Activated T-cell treated with anti-CD3 and anti-CD28 coated beads for 24 hours (primary cell): ENCODE results near the gene LRCH2.
"Not testable (repeated sequence)": the region's sequence is repeated elsewhere in the genome, so short reads cannot be mapped to it uniquely, and the experiment has no call there.

Source experiments
- DNase-seq: peaks from one replicate; pipeline ENCODE4 v3.0.0-alpha.2; 2020; ENCODE audit warnings: low read depth

The LRCH2 gene

GRCh38 chrX:115233497-115234455 lies at the start of gene LRCH2:
Gene LRCH2, minus strand, starts transcription at chrX:115234096. Its CDS starts 55 bp downstream, at chrX:115234041.
- no peak for DNase-seq

GRCh38 chrX:115269051-115269683 lies 35.3 kb upstream of the LRCH2 start:
- DNase-seq = no peak

GRCh38 chrX:115268421-115268820 lies 34.5 kb upstream of the LRCH2 start:
- no peak for DNase-seq

GRCh38 chrX:115266300-115266699 lies 32.4 kb upstream of the LRCH2 start:
- no peak for DNase-seq

DNA sequence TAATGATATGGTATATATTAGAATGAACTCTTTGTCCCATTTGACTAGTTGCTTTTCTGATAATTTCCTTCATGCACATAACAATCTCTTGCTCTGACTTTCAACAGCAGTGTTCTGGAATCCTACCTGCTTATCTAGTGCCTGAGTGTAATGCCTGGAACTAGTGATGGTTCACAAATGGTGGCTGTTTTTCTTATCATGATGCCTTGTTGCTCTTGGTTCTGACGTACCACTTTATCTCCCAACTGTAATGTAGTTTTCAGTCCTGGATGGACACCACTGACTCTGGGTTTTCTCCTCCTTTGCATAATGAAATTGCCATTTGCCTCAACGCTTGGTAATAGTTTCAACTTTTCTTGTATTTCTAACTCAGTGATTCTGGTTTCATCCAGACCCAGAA lies 30.1 kb upstream of the LRCH2 start:
- DNase-seq = no peak

GRCh38 chrX:115261148-115261547 lies 27.3 kb upstream of the LRCH2 start:
- no peak for DNase-seq

- DNase-seq = no peak
Measured at GRCh38 chrX:115260330-115260729, 26.4 kb upstream of the LRCH2 start.

DNA sequence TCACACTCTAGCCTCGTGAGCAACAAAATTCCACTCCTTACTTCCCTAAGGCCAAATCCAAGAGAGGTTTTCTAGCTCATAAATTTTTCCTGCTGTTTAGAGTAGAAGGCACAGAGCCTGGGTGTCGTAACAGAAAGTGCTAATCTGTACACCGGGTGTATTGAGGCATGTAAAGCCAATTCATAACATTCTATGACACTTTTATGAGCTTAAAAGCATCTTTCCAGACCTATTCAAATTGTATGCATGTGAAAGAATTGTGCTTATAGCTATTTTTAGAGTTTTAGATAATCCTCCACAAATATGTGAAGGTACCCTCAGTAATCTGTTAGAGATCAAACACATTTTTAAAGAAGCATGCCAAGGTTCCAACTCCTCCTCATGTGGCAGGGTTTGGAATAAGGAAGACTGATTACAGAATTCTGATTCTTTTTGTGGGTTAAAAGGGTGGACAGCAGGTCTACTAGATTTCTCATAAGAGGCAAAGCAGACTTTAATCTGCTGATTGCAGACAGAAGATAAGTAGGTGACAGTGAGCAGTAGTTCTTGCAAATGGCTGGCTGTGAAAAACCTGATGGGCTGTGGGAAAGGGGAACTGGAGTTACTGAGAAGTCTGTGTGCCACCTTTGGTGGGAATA lies 25.5 kb upstream of the LRCH2 start:
- DNase-seq = no peak

DNA sequence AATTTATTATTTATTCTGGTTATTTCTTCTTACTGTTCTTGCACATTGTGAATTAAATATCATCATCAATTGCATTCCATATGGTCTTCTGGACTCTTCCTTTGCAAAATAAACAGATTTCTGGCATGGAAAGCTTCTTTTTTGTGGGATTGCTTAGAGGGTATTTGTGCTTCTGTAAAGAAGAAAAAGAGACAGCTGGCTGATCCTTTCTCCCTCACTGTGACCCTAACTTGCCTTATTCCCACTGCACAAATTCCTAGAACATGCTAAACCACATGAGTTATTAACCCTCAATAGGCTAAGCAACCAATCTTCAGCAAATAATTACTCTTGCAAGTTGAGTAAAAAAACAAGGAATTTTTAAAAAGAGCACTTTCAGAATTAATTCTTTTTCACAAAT lies 23.8 kb upstream of the LRCH2 start:
- no peak for DNase-seq

DNA sequence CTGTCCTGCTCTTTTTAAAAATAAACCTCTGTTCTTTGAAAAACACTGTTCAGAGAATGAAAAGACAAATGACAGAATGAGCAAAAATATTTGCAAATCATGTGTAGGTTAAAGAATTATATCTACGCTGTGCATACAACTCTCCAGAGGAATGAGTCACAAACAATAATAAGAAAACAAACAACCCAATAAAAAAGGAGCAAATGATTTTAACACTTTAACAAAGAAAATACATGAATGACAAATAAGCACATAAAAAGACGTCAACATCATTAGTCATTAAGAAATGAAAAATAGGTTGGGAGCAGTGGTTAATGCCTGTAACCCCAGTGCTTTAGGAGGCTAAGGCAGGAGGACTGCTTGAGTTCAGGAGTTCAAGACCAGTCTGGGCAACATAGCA lies 21.1 kb upstream of the LRCH2 start:
- no peak for DNase-seq

GRCh38 chrX:115251458-115252233 lies 17.8 kb upstream of the LRCH2 start:
- no peak for DNase-seq

- DNase-seq = no peak
Measured at GRCh38 chrX:115237056-115237455, 3.2 kb upstream of the LRCH2 start.

DNA sequence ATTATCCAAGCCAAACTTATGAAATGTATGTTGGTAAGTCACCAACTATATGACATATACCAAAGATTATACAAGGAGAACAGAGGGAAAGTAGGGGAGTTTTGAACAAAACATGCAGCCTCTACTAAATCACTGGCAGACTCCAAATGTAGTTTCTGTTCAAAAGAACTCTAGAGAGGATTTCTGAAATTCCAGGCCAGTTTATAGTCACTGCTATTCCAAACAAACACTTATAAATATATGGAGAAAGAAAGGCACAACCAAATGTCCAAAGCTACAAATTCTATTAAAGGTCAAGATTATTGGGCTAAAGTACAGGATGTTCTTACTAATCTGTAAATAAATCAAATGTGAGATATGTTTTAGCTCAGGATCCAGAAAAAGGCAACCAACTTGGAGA lies 2.7 kb upstream of the LRCH2 start:
- no peak for DNase-seq

GRCh38 chrX:115234461-115234860 lies 565 bp upstream of the LRCH2 start:
- no peak for DNase-seq

- no peak for DNase-seq
Measured at GRCh38 chrX:115232933-115233496, 881 bp downstream of the LRCH2 start.

DNA sequence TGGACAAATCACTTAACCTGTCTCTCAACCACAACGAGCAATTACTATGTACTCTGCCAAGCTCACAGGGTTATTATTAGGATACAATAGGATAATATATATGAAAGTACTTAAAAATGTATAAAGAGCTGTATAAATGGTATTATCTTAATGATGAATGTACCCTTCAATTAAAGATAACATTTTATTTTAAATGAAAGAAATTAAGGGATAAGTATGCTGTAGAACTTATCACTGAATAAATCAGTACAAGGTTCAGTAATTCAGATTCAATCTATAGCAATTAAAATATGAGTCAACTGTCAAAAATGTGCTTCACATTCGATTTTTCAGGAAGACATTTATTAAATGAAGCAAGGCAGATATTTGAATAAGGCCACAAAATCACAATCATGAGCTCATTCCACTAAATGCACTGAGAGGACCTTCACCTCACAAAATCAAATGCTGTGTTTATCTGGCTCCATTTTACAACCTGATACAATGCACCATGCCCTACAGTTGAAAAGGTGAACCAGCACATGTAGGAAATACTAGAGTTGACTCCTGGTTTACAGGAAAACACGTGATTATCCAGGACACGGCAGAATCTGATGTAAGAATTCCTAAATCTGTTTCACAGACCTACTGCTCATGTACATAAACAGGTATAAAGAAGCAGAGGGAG lies 4.4 kb downstream of the LRCH2 start:
- no peak for DNase-seq

GRCh38 chrX:115226929-115227328 lies 7.0 kb downstream of the LRCH2 start:
- DNase-seq = no peak

- not testable (repeated sequence) for DNase-seq
Measured at GRCh38 chrX:115217346-115217745, 16.6 kb downstream of the LRCH2 start.

- no peak for DNase-seq
Measured at GRCh38 chrX:115214605-115215004, 19.3 kb downstream of the LRCH2 start.

- DNase-seq = no peak
Measured at GRCh38 chrX:115214151-115214550, 19.7 kb downstream of the LRCH2 start.

- DNase-seq = not testable (repeated sequence)
Measured at GRCh38 chrX:115209547-115209946, 24.3 kb downstream of the LRCH2 start.
